IPS-NIHi11 (cell line): ENCODE measurements around the gene GLI2.
A peak's percentile ranks its signal among the peaks of the same experiment; 100 is the strongest.

Experiments
- DNase-seq: peaks from one replicate; pipeline ENCODE4 v3.0.0; 2012; ENCODE audit warnings: mixed read lengths, low spot score

The GLI2 gene

DNA sequence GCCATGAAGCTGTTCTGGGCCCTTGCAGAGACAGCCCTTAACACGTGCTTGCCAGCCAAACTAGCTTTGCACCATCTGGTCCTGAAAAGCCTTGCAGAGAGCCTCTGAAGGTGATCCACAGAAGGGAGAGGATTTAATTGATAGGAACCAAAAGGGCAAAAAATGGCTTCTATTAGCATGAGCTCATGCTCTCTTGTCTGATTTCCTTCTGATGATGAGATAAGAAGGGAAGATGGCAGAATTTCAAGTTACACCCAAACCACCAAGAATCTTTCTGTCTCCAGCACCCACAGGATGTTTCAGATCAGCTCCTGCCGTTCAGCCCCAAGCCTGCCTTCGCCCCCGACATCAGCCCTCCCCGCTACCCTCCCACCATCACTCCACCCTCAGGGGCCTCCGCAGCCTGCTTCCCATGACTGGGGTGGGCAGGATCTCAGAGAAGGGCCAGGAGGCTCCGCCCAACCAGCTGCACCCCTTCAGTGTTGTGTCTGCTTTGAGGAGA, 23.4 kb upstream of the GLI2 start:
- DNase-seq = no peak

DNA sequence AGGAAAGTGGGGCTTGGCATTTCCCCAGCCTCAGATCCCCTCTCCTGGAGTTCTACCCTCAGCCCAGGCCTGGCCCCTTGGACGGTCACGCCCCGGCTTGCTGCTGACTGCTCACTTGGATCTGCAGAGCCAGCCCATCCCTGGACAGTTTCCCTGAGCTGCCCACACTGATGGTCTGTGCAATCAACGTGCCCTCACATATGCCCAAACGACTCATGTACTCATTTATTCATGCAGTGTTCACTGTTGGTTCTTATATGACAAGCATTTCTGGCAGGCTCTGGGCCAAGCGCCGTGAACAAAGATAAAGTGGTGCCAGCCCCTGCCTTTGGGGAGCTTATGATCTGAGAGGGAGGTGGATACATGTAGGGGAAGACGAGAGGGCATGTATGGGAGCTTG, 20.3 kb upstream of the GLI2 start:
- no peak for DNase-seq

DNA sequence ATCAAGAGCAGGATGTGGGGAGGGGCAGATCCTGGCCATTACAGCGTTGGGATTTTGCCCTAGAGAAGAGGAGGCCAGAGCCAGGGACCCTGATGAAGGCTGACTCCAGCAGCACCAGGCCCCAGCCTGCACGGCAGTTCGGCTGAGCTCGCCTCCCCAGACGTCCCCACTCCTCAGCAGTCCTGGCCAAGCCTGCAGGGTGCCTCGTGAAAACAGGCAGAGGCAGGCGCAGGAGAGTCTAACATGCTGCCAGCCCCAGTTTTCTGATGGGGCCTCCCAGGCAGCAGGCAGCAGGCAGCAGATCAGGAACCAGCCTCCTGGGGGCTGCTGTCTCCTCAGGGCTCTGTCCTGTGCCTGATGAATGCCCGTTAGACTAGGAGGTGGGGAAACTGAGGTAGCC, 19.7 kb upstream of the GLI2 start:
- DNase-seq = no peak

DNA sequence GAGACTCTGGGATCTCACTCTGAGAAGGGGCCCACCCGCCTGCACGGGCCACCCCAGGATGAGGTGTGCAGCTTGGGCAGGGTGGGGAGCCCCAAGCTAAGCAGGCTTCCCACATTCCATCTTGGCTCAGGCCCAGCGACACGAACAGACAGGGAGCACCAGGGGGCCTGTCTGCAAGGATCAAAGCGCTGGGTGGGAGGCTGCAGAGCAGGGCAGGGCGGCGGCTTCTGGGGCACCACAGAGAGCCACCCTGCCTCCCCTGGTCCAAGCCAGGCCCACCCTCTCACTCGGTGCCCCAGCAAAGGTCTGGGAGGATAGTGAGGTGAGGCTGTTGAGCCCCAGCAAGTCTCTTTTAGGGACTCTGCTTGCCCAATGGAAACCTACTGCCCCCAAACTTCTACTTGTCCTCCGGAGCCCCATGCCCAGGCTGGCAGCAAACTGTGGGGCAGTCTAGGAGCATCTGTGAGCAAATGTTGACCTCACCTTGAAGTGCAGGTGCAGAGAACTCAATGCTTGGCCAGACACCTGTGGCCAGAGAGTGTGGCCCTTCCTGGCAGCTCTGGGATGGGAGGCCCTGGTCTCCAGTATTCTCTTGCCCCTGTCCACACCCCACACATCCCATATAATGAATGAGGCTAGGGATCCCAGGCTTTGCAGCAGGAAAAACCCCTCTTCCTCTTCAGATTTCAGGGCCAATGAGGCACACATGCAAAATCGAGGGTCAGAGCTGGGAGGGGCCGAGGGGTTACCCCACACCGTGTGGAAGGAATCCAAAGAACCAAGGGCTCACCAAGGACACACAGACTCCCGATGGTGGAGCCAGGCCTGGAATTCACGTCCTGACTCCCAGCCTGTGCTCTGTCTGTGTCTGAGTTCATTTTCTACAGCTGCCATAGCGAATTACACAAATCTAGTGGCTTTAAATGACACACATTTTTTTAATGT, 18.8 kb upstream of the GLI2 start:
- DNase-seq = no peak

DNA sequence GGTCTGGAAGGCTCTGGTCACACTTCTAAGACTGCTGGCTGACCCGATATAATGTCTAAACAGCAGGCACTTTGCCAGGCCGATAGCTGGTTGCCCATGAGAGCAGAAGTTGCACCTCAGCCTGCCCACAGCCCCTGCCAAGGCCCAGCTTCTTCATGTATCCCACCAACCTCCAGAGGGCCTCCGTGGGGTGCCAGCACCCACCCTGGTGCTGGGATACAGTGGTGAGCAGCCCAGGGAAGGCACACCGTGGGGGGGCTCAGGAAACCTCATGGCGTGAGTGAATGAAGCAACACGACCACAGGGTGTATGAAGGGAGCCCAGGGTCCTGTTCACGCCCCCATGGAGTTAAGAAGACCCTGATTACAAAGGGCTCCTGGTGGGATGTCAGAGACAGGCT, 16.2 kb upstream of the GLI2 start:
- DNase-seq = no peak

DNA sequence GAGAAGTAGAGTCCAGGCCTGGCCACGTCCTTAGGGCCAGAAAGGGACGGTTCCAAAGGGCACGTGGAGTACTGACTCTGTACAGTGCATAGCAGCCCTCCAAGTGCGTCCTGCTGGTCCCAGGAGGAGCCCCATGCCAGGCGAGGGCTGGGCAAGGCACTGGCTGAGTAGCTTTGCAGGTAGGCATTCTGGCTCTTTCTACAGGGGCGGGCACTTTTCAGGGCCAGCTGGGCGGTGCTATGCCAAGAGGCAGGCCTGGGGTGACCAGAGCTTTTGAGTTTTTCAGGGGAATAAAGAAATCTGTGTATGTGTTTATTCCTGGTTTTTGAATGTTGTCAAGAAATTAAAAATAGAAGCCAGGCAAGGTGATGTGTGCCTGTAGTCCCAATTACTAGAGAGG, 15.4 kb upstream of the GLI2 start:
- DNase-seq = no peak

DNA sequence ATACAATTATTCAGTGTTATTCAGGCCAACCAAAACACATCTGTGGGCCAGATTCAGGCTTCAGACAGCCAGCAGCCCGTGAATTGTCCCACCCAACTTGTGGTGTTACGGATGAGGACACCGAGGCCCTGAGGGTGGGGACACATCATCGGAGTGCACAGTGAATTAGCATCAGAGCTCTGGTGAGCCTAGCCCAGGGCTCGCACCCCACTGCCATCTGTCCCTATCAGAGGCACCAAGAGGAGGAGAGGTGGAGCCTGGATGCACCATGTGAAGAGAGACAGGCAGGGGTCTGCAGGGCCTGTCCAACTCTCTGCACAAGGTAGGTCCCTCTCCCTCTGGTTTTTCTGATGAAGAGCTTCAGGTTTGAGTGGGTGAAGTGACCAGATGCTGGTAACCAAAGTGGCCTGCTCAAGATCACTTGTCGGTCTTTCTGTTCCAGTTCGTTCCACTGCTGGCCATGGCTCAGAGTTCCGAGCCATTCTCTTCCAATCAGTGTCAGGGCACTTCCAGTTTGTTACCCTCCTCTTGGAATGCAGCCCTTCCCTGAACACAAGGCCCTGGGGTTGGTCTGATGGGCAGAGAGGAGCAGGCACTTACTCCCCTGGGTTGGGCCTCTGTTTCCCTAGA, 14.8 kb upstream of the GLI2 start:
- DNase-seq = no peak

DNA sequence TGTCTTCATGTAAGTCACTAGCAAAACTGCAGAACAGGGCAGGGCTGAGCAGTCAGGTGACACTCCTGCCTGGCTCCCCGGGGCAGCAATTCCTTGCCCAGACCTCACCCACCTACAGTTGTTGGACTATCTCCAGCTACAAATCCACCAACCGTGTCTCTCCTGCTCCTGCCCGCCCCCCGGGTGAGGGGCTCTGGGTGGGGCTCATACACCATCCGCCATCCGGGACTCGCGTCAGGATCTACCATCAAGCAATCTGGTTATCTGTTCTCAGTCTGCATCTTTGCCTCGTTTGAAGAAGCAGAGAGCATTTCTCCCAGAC, 13.5 kb upstream of the GLI2 start:
- no peak for DNase-seq

DNA sequence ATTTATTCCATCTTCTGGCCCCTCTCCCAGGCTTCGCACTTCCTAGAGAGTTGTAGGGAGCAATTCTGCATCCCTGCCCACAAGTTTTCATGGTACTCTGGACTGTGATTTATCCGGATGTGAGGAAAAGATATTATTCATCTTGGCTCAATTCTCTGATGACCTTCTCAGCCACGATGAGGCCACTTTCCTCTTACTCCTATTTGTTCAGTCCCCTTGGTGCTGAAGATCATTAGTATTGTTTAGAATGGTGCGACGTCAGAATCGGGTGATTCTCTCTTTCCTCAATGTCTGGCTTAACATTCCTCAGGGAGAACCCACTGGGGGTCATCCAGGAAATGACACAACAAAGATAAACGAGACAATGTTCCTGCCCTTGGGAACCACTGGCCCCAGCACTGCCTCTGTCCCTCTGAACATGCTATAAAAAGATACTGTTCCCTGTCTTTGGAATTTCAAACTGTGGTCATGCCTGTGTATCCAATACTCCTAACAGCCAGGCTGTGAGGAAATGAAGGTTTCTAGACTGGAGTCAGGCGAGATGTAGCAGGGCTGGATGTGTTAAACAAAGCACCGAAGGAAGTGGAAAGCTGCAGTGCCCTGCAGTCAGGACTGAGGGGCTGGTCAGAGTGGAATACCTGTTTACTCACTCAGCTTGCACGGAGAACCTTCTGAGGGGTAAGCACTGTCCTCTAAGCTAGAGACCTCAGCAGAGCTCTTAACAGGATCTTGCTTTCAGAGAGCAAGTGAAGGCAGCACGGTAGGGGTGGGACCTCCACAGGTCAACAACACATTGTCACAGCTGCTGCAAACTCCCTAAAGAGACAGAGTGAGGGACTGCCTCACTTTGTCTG, 12.9 kb upstream of the GLI2 start:
- DNase-seq = peak; percentile 30

DNA sequence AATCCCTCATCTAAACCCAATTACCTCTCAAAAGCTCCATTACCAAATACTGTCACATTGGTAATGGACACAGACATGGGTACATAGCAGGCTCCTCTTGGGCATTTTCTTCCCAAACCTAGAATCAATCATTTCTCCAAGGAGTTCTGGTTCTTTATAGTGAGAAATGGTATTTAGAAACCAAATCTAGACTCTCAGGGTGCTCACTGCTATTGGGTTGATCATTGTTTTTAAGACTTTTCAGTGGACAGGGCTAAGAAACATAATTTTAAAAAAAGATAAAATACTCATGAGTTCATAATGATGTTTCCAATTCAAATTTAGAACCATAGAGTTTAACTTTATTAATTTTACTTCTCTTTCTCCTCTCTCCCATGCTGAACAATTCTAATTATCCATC, 9.4 kb upstream of the GLI2 start:
- DNase-seq = no peak

DNA sequence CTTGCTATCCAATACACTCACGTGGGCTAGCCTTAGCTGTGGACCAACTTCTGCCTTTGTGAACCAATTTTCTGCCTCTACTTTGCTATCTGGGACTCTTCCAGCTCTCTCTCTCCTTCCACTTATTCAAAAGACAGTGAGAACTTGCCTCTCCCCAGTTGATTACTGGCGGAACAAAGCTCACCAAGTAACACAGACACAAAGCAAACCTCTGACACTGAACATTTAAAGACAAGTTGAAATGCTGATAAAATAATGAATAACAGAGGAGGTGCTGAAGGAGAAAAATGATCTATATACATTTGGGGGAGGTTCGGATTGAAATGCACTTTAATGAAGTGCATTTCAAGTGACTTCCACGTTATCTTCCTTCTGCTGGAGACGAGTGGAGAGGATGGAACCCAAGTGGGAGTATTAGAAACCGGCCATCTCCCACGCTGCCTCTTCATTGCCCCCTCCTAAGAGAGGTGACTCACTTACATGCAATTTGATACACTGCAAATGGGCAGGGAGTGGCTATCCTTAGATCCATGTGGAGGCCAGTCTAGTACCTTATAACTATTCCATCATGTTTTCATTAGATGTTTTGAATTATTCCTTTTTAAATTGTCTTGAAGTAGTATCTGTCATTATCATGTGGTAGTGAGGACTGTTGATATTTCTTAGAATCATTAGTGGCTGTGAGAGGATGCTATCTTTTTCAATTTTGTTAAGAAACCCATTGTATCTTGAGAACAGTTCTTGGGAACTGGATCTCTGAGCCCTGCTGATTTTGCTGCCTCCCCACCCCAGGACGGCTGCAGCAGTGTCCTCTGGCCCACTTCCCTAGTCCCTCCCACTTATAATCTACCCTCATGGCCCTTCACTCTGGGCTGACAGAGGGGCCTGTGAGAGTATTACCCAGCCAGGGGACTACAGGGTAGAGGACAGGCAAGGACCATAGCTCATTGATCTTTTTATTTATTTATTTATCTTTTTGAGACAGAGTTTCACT, 6.0 kb upstream of the GLI2 start:
- no peak for DNase-seq

DNA sequence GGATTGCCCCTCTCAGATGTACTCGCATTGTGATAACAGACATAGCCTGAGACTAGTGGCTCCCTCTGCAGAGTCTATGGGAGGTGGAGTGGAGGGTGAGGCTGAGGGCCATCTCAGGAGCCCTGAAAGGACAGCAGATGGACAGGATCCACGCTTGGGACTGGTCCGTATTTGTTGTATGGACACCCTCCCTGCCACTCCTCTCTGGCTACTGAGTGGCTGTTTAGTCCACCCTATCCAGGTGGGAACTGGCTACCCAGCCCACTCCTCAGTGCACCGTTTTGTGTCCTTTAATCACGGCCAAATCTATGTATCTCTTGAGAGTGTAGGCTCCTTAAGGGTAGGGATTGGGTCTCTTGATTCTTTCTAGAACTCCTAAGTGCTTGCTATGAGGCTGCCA, 4.5 kb upstream of the GLI2 start:
- DNase-seq = no peak

DNA sequence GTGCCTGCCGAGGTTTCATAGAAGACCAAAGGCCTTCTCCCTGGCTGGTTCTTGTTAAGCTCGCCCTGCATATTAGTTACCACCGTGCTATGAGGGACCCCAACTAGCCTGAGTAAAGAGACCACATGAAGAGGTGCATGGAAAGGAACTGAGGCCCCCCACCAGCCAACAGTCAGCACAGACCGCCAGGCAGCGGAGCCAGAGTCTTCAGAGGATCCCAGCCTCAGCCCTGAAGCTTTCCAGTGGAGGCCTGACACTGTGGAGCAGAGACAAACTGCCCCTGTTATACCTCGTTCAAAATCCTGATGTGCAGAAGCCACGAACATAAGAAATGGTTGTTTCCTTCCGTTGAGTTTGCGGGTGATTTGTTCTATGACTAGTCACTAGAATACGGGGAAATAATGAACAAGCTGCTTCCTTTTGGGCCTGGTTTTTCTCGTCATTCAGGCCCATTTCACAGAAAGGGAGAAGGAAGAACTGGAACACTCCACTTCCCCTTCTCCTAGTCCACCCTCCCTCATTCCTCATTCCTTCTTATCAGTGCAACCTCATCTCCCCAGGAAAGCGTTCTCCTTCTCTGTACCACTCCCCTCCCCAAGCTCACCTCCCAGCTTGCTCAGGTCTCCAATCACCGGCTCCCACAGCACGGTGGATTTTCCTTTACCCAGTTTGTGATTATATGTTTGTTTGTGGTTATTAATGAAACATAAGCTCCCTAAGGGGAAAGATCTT, 3.0 kb upstream of the GLI2 start:
- no peak for DNase-seq

DNA sequence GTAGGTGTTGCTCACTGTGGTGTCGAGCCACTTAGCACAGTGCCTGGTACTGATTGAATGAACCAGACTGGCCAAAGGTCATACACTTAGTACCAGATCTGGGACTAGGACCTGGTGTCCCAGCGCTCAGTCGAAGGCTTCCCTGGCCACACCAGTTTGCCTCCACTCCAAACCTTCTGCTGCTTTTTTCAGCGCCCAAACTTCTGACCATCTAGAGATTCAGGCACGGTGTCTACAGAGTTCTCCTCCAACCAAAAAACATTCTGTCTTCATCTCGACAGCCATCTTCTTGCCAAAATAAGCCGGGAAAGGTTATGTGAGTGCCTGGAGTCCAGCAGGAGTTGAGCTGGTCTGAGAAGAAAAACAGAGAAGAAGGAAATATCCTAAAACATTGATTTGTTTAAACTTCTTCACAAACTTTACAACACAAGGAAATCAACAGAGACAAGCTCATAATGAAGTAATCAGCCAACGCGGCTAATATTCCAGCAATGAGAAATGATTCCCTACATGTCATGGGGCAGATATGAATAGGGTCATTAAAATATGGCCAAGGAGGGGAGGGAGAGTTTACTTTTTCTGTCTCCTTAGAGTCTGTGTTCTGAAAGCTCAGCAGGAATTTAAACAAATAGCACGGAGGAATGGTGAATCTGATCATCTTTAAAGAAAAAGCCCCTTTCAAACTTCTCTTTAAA, 2.3 kb upstream of the GLI2 start:
- DNase-seq = no peak

DNA sequence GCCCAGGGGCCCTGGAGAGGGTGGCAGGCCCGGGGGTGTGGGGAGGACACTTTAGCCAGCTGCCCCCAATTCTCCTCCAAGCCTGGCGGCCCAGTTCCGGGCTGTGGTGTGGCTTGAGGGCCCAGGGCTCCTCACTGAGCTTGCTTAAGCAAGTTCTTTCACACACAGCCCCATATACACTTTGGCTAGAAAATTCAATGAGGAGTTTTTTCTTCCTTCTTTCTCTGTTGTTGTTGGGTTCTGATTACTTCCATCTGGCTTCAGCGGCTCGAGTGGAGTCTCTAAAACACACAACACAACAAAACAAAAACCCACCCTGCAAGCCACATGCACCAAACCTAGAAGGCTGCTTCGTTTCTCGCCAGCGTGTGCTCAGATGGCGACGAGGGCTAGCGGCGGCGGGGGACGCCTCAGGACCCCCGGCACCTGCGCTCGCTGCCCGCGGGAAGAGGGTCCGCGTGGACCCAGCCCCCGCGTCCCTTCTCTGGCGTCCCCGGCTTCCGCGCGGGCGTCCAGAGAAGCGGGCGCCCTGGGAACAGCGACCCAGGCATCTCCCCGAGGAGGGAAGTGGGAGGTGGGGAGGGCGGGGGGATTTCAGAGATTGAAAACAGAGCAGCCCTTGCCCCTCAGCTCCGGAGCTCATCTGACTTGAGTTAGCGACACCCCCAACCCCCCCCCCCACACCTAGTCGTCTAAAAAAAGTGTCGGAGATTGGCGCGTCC, 577 bp upstream of the GLI2 start:
- DNase-seq = no peak

DNA sequence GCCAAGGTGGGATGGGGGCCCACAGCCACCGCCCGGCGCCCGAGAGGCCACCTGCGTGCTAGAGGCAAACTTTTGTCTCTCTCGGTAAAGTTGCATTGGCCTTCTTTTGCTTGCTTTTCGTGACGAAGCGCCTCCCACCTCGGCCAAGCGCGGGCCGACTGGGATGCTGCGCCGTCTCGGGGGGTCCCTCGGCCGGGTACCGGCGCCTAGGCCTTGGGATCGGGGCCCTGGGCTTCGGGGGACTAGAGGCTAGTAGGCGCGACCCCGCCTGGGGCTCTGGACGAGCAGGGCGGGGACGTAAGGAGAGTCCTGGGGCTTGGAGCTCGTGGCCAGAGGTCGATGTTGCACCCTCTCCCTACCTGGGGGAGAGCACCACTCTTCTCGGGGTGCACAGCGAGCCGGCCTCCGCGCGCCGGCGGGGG, 545 bp downstream of the GLI2 start:
- DNase-seq = no peak

DNA sequence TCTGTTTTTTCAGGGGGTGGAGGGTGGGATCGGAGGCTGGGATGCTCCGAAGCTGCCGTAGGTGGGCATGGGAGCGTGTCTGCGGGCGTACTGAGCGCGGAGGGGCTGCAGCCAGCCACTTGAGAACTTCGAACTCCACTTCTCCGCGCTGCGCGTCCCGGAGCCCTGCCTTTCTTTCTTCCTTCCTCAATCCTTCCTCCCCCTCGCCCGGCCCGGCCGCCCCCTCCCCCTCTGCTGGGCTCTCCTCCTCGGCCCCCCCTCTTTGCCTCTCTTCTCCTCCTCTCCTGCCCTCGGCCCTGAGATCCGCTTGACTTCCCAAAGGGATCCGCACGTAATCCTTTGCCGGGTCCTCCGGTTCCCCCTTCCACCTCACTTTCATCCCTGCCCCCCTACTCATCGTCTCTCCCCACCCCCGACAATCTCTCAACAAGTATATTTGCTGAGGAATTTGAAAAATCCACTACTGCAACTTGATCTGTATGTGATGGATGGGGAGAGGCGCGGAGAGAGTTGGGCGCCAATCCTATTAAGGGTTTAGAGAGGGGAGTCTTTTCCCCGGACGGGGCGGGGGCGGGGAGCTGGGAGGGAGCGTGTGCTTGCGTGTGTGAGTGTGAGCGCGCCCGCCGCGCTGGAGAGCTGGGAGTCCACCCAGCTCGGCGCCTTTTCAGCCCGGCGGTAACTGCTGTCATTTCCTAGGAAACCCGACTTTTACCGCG, 1.1 kb downstream of the GLI2 start:
- DNase-seq = peak; percentile 72

DNA sequence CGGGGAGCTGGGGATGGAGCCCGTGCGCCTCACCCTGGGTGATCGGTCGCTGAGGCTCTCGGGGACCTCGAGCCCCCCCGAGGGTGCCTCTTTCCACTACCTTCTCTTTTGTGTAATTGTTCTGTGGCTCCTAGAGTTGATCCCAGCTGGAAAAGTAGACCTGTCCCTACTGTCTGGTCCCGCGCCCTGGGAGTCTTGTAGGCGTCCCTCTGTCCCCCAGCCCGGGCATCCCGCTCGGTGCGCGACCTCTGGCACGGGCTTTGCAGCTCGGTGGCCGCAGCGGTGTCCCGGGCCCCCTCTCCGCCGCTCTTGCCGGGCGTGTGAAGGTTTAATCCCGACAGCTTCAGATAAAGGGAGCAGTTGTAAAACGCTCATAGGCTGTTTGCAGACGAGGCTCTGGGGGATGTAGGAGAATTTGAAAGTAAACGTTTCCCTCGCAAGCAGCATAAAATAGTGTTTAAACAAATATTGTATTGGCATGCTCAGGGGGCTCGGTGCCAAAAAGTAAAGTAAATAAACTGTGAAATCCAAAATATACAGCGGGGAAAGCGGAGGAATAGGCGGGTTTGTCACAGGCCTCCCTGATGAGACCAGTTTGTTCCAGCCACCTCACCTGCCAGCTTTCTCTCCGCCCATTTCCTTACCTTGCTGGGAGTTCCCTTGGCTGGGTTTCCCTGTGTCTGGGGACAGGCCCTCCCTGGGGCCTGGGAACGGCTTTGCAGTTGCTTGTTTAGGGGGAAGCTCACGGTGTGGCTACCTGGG, 1.9 kb downstream of the GLI2 start:
- DNase-seq = no peak
